Activated T-cell treated with anti-CD3 and anti-CD28 coated beads, Interleukin-2, amount 50 U/mL, for 1 hour (primary cell): ENCODE measurements around the gene RBM14.
"Not testable (repeated sequence)": the region's sequence is repeated elsewhere in the genome, so short reads cannot be mapped to it uniquely, and the experiment has no call there.

Experiments used
- DNase-seq: peaks from one replicate; pipeline ENCODE4 v3.0.0-alpha.2; 2020

The RBM14 gene

GRCh38 chr11:66637557-66638176 lies 21.2 kb downstream of the RBM14 start:
- no peak for DNase-seq

- peak; percentile 89 for DNase-seq
Measured at GRCh38 chr11:66638177-66639065, 22.0 kb downstream of the RBM14 start, which contains the start of gene RBM4. Gene RBM4, plus strand, starts transcription at chr11:66638703. Its CDS starts 1,009 bp downstream, at chr11:66639712.

GRCh38 chr11:66639066-66639813 lies 22.8 kb downstream of the RBM14 start:
- DNase-seq = no peak

GRCh38 chr11:66639814-66640340 lies 23.4 kb downstream of the RBM14 start:
- not testable (repeated sequence) for DNase-seq

GRCh38 chr11:66641834-66642233 lies 25.4 kb downstream of the RBM14 start:
- DNase-seq = no peak

- DNase-seq = no peak
Measured at GRCh38 chr11:66643745-66644437, 27.5 kb downstream of the RBM14 start.

- no peak for DNase-seq
Measured at GRCh38 chr11:66646828-66647227, 30.4 kb downstream of the RBM14 start.

- DNase-seq = no peak
Measured at GRCh38 chr11:66649903-66650302, 33.5 kb downstream of the RBM14 start.

GRCh38 chr11:66651016-66651415 lies 34.6 kb downstream of the RBM14 start:
- no peak for DNase-seq

GRCh38 chr11:66652651-66653050 lies 36.2 kb downstream of the RBM14 start:
- DNase-seq = no peak

- DNase-seq = no peak
Measured at GRCh38 chr11:66653123-66653522, 36.7 kb downstream of the RBM14 start.

- no peak for DNase-seq
Measured at GRCh38 chr11:66659763-66660162, 43.3 kb downstream of the RBM14 start.

- DNase-seq = no peak
Measured at GRCh38 chr11:66663741-66664296, 47.4 kb downstream of the RBM14 start.

GRCh38 chr11:66665369-66665768 lies 48.9 kb downstream of the RBM14 start:
- no peak for DNase-seq

GRCh38 chr11:66670816-66671215 lies 54.4 kb downstream of the RBM14 start:
- DNase-seq = no peak

- no peak for DNase-seq
Measured at GRCh38 chr11:66674964-66675602, 58.7 kb downstream of the RBM14 start.

GRCh38 chr11:66676282-66676919 lies 60.0 kb downstream of the RBM14 start:
- DNase-seq = no peak
